ENCODE measurements around the gene CAMTA1.

Gene CAMTA1

DNA sequence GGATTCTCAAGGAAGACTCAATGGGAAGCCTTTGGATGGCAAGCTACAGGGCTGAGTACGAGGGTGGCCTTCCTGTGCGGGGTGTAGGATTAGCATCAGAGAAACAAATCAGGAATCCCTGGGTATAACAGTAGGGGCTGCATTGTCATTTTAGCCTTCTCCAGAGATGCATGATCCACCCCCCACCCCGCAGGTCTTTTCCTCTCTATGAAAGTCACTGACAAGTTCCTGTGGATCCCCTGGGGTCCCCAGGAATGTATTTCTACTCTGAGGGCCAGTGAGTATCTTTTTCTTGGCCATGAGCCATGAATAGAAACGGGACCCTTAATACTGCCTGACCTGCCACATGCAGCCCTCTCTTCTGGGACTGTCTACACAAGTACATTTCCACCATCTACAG, 512.9 kb downstream of the CAMTA1 start:
- H3K4me1 ChIP-seq (ENCODE audit: control insufficient read depth, insufficient read depth, low read length): peaks cover 24% of the 10 kb centered on the region
- no peak for TF ChIP-seq ZSCAN16 (tag by site-specific recombination; IDR thresholded peaks at IDR 0.05)
- TF ChIP-seq ZIC2 (tag by site-specific recombination; IDR thresholded peaks at IDR 0.05): peak; percentile 88
- ChIA-PET POLR2A (no interaction called here), CTCF (interaction anchor here (0.6 to 0.9 kb wide), 2 partner anchors 242 to 1000 kb away, joined by 4 to 8 read pairs; no protein-coding TSS in a partner anchor)
- H3K4me3 ChIP-seq (ENCODE audit: low read depth, low read length): no peak overlapping the region
- no peaks in the 10 kb centered on the region for H3K36me3 ChIP-seq (ENCODE audit: control insufficient read depth in 2 of 2, insufficient read depth in 1 of 2, low read length in 2 of 2)
- H3K27ac ChIP-seq (ENCODE audit: extremely low read depth, low read depth, low read length): no peak overlapping the region
- H3K9me3 ChIP-seq (ENCODE audit: control insufficient read depth, insufficient read depth, low read depth, low read length): no peaks in the 10 kb centered on the region

DNA sequence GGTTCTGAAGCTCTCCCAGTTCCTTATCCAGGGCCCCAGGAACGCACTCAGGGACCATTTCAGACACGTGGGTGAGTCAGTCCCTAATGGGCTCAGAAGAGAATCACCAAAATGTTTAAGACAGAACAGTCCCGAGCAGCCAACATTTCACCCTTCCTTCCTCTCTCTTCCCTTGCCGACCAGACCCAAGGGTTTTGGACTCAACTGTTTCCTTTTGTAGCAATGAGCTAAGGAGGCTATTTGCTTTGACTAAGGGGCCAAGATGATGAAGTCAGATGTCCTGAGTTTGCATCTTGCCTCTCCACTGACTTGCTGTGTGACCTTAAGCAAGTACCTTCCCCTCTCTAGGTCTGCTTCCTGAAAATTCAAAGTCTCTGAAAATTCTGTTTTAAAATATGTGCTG, 513.5 kb downstream of the CAMTA1 start:
- no peaks in the 10 kb centered on the region for H3K36me3 ChIP-seq (ENCODE audit: control insufficient read depth in 2 of 2, insufficient read depth in 1 of 2, low read length in 2 of 2)
- no peaks in the 10 kb centered on the region for H3K9me3 ChIP-seq (ENCODE audit: control insufficient read depth, insufficient read depth, low read depth, low read length)
- peaks cover 24% of the 10 kb centered on the region for H3K4me1 ChIP-seq (ENCODE audit: control insufficient read depth, insufficient read depth, low read length)
- ChIA-PET CTCF (interaction anchor here (0.9 kb wide), 1 partner anchor 242 kb away, joined by 8 read pairs; no protein-coding TSS in a partner anchor), POLR2A (interaction anchor here (0.7 kb wide), 1 partner anchor 31 kb away, joined by 5 read pairs; no protein-coding TSS in a partner anchor)
- no peak overlapping the region for H3K27ac ChIP-seq (ENCODE audit: extremely low read depth, low read depth, low read length)
- 0 out of 2 replicates have a peak, but pooled peaks have one; percentile 41 for TF ChIP-seq ZNF768 (tag by site-specific recombination; IDR thresholded peaks at IDR 0.05)
- no peak for TF ChIP-seq BCL11B (tag by site-specific recombination; IDR thresholded peaks at IDR 0.05; ENCODE audit: low read depth)
- TF ChIP-seq ZBTB20 (tag by site-specific recombination; IDR thresholded peaks at IDR 0.05): peak; percentile 70
- peak; percentile 46 for TF ChIP-seq ZBTB48 (tag by site-specific recombination; IDR thresholded peaks at IDR 0.05)
- no peak overlapping the region for H3K4me3 ChIP-seq (ENCODE audit: low read depth, low read length)

DNA sequence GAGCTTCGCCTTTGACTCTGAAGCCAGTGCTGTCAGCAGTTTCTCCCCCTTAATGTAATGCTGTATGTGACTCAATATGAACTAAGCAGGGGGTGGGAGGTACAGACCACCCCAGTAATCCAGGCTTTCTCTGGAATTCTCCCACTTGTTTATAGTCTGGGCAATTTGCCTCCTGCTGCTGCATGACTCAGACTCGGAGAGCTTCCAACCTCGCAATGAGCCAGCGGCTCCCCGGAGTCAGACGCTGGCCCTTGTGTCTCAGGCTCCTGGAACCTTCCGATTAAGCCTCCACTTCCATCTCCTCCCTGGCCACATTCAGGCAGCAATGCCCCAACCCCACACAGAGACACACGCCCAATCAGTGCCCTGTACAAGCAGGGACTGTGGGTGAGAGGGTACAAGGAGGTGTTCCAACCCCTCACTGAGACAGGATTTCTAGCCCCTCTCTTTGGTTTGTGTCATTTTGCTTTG, 514.1 kb downstream of the CAMTA1 start:
- ChIA-PET POLR2A (interaction anchor here (0.7 kb wide), 1 partner anchor 30 kb away, joined by 5 read pairs; no protein-coding TSS in a partner anchor), CTCF (interaction anchor here (0.9 kb wide), 1 partner anchor 241 kb away, joined by 8 read pairs; no protein-coding TSS in a partner anchor)
- Histone ChIP-seq H3K4me1 (ENCODE audit: control insufficient read depth, insufficient read depth, low read length) (peaks cover 24% of the 10 kb centered on the region), H3K27ac (ENCODE audit: extremely low read depth, low read depth, low read length) (peak overlapping the region; percentile 75), H3K9me3 (ENCODE audit: control insufficient read depth, insufficient read depth, low read depth, low read length) (no peaks in the 10 kb centered on the region), H3K36me3 (ENCODE audit: control insufficient read depth in 2 of 2, insufficient read depth in 1 of 2, low read length in 2 of 2) (no peaks in the 10 kb centered on the region), H3K4me3 (ENCODE audit: low read depth, low read length) (no peak overlapping the region)
- peak; percentile 40 for TF ChIP-seq ZBTB48 (tag by site-specific recombination; IDR thresholded peaks at IDR 0.05)
- peak; percentile 29; the same call in 1 of the 2 replicates for TF ChIP-seq GLI2 (tag by site-specific recombination; IDR thresholded peaks at IDR 0.05; ENCODE audit: borderline replicate concordance, low read depth)
- 0 out of 2 replicates have a peak, but pooled peaks have one; percentile 38 for TF ChIP-seq ZFP37 (tag by site-specific recombination; IDR thresholded peaks at IDR 0.05)
- peak; percentile 75; the same call in 1 of the 2 replicates for TF ChIP-seq BCL11A (tag by site-specific recombination; IDR thresholded peaks at IDR 0.05; ENCODE audit: low read depth)
- peak; percentile 23; the same call in 1 of the 2 replicates for TF ChIP-seq ZNF394 (tag by site-specific recombination; IDR thresholded peaks at IDR 0.05; ENCODE audit: borderline replicate concordance)
- no peak for TF ChIP-seq ZNF19 (tag by site-specific recombination; IDR thresholded peaks at IDR 0.05; ENCODE audit: low read depth)
- TF ChIP-seq SCRT2 (tag by site-specific recombination; IDR thresholded peaks at IDR 0.05): peak; percentile 54; the same call in 1 of the 2 replicates
- TF ChIP-seq ZBTB21 (tag by site-specific recombination; IDR thresholded peaks at IDR 0.05): peak; percentile 35; the same call in 1 of the 2 replicates
- TF ChIP-seq ZNF221 (tag by site-specific recombination; IDR thresholded peaks at IDR 0.05; ENCODE audit: borderline replicate concordance): no peak
- 0 out of 2 replicates have a peak, but pooled peaks have one; percentile 35 for TF ChIP-seq EGR2 (tag by site-specific recombination; IDR thresholded peaks at IDR 0.05; ENCODE audit: low read depth)
- peak; percentile 82 for TF ChIP-seq ZNF843 (tag by site-specific recombination; IDR thresholded peaks at IDR 0.05)
- TF ChIP-seq BCL11B (tag by site-specific recombination; IDR thresholded peaks at IDR 0.05; ENCODE audit: low read depth): 0 out of 2 replicates have a peak, but pooled peaks have one; percentile 61
- peak; percentile 11; the same call in 1 of the 2 replicates for TF ChIP-seq KLF9 (tag by site-specific recombination; IDR thresholded peaks at IDR 0.05; ENCODE audit: low read depth)
- TF ChIP-seq ZFHX2 (tag by site-specific recombination; conservative IDR thresholded peaks at IDR 0.05): peak; percentile 56
- no peak; the same call in 1 of the 2 replicates for TF ChIP-seq ZNF2 (tag by site-specific recombination; IDR thresholded peaks at IDR 0.05)
- peak; percentile 95 for TF ChIP-seq SP7 (tag by site-specific recombination; IDR thresholded peaks at IDR 0.05)
- no peak for TF ChIP-seq ZSCAN23 (tag by site-specific recombination; IDR thresholded peaks at IDR 0.05)
- TF ChIP-seq, protein P1, sequence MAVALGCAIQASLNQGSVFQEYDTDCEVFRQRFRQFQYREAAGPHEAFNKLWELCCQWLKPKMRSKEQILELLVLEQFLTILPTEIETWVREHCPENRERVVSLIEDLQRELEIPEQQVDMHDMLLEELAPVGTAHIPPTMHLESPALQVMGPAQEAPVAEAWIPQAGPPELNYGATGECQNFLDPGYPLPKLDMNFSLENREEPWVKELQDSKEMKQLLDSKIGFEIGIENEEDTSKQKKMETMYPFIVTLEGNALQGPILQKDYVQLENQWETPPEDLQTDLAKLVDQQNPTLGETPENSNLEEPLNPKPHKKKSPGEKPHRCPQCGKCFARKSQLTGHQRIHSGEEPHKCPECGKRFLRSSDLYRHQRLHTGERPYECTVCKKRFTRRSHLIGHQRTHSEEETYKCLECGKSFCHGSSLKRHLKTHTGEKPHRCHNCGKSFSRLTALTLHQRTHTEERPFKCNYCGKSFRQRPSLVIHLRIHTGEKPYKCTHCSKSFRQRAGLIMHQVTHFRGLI (tag by site-specific recombination; IDR thresholded peaks at IDR 0.05): 0 out of 2 replicates have a peak, but pooled peaks have one; percentile 10
- TF ChIP-seq ZNF10 (tag by site-specific recombination; IDR thresholded peaks at IDR 0.05): peak; percentile 72
- TF ChIP-seq, protein P2, sequence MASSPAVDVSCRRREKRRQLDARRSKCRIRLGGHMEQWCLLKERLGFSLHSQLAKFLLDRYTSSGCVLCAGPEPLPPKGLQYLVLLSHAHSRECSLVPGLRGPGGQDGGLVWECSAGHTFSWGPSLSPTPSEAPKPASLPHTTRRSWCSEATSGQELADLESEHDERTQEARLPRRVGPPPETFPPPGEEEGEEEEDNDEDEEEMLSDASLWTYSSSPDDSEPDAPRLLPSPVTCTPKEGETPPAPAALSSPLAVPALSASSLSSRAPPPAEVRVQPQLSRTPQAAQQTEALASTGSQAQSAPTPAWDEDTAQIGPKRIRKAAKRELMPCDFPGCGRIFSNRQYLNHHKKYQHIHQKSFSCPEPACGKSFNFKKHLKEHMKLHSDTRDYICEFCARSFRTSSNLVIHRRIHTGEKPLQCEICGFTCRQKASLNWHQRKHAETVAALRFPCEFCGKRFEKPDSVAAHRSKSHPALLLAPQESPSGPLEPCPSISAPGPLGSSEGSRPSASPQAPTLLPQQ (tag by site-specific recombination; IDR thresholded peaks at IDR 0.05): no peak
- 0 out of 2 replicates have a peak, but pooled peaks have one; percentile 20 for TF ChIP-seq ZNF184 (tag by site-specific recombination; IDR thresholded peaks at IDR 0.05)
- TF ChIP-seq ZBTB1 (tag by site-specific recombination; IDR thresholded peaks at IDR 0.05): peak; percentile 51; the same call in 1 of the 2 replicates
- TF ChIP-seq ZNF16 (tag by site-specific recombination; IDR thresholded peaks at IDR 0.05; ENCODE audit: low read depth): no peak
- no peak for TF ChIP-seq KLF1 (tag by site-specific recombination; IDR thresholded peaks at IDR 0.05)
- peak; percentile 21; the same call in 1 of the 2 replicates for TF ChIP-seq ZNF335 (tag by site-specific recombination; conservative IDR thresholded peaks at IDR 0.05)
- TF ChIP-seq ZNF473 (tag by site-specific recombination; IDR thresholded peaks at IDR 0.05): no peak

Data from HEK293 (cell line).